Neural cell (in vitro differentiated cells): ENCODE measurements around the gene SPON2. TPM values are rescaled to one million over a fixed set of nuclear protein-coding genes. Genes with fewer than 3 reads are reported as not detected.

Experiments
- H2AFZ ChIP-seq: fragments of 200-600, 300-800 bp; sonication (generic), shearing (Covaris generic); 2 replicates; pipeline ENCODE4 v1.6.0; 2014; ENCODE audit warnings: low read depth, mild to moderate bottlenecking, antibody characterized with exemption, low read length, moderate library complexity
- H3F3A ChIP-seq: fragments of 200-600 bp; shearing (Covaris generic); 2 replicates; pipeline ENCODE4 v1.6.1; 2016; ENCODE audit warnings: mild to moderate bottlenecking, moderate library complexity, mixed read lengths, antibody characterized with exemption, low read length; ENCODE audit not compliant: insufficient read depth, poor library complexity, severe bottlenecking
- H3K27ac ChIP-seq: fragments of 200-600, 300-800 bp; sonication (generic), shearing (Covaris generic); 2 replicates; pipeline ENCODE4 v1.5.1; 2014; ENCODE audit warnings: mild to moderate bottlenecking, low read length, moderate library complexity
- H3K27me3 ChIP-seq: fragments of 300-800, 200-600 bp; sonication (generic), shearing (Covaris generic); 2 replicates; pipeline ENCODE4 v1.6.0; 2014; ENCODE audit warnings: mild to moderate bottlenecking, low read depth, low read length, moderate library complexity; ENCODE audit not compliant: insufficient read depth
- H3K36me3 ChIP-seq: fragments of 300-800, 200-600 bp; sonication (generic), shearing (Covaris generic); 2 replicates; pipeline ENCODE4 v1.5.1; 2014; ENCODE audit warnings: mild to moderate bottlenecking, antibody characterized with exemption, low read length, moderate library complexity; ENCODE audit not compliant: insufficient read depth
- H3K4me2 ChIP-seq: fragments of 300-800, 200-600 bp; sonication (generic), shearing (Covaris generic); 2 replicates; pipeline ENCODE4 v1.6.0; 2014; ENCODE audit warnings: mild to moderate bottlenecking, low read length
- H3K4me3 ChIP-seq: fragments of 300-800, 200-600 bp; sonication (generic), shearing (Covaris generic); 2 replicates; pipeline ENCODE4 v1.5.1; 2014; ENCODE audit warnings: mild to moderate bottlenecking, low read length, moderate library complexity
- H3K79me2 ChIP-seq: fragments of 200-600 bp; shearing (Covaris generic); replicated peaks from 2 replicates; pipeline ENCODE4 v1.6.0; 2014; ENCODE audit warnings: mild to moderate bottlenecking, low read length, moderate library complexity; ENCODE audit not compliant: insufficient read depth
- H3K9ac ChIP-seq: fragments of 300-800, 200-600 bp; sonication (generic), shearing (Covaris generic); 2 replicates; pipeline ENCODE4 v1.6.1; 2016; ENCODE audit warnings: mild to moderate bottlenecking, low read length, mixed read lengths
- H3K9me2 ChIP-seq: fragments of 200-600 bp; shearing (Covaris generic); 2 replicates; pipeline ENCODE4 v1.6.1; 2016; ENCODE audit warnings: mild to moderate bottlenecking, low read length, mixed read lengths; ENCODE audit not compliant: insufficient read depth
- H3K9me3 ChIP-seq: fragments of 200-600, 300-800 bp; sonication (generic), shearing (Covaris generic); 2 replicates; pipeline ENCODE4 v1.6.1; 2016; ENCODE audit warnings: mild to moderate bottlenecking, mixed run types, low read length, moderate library complexity, mixed read lengths
- H4K20me1 ChIP-seq: fragments of 200-600 bp; shearing (Covaris generic); 2 replicates; pipeline ENCODE4 v1.6.1; 2016; ENCODE audit warnings: mild to moderate bottlenecking, mixed run types; ENCODE audit not compliant: insufficient read depth
- CTCF ChIP-seq: fragments of 450-650 bp; IDR thresholded peaks from 2 replicates; pipeline ENCODE4 v1.5.1; 2014; ENCODE audit warnings: antibody characterized with exemption, mild to moderate bottlenecking, moderate library complexity; ENCODE audit not compliant: poor library complexity, severe bottlenecking
- EP300 ChIP-seq: fragments of 450-650 bp; conservative IDR thresholded peaks from 2 replicates; pipeline ENCODE4 v1.6.1; 2014; ENCODE audit warnings: antibody characterized with exemption, mild to moderate bottlenecking, moderate library complexity; ENCODE audit not compliant: poor library complexity, severe bottlenecking
- EZH2 ChIP-seq: fragments of 200-600, 300-800 bp; shearing (Covaris generic), sonication (generic); IDR thresholded peaks from 2 replicates; pipeline ENCODE4 v1.6.1; 2014; ENCODE audit warnings: antibody characterized with exemption, low read length, borderline replicate concordance, mild to moderate bottlenecking; ENCODE audit not compliant: insufficient read depth, poor library complexity, severe bottlenecking
- MXI1 ChIP-seq: fragments of 450-650 bp; conservative IDR thresholded peaks from 2 replicates; pipeline ENCODE4 v1.6.1; 2014; ENCODE audit warnings: antibody characterized with exemption, mild to moderate bottlenecking; ENCODE audit not compliant: poor library complexity, severe bottlenecking
- POLR2AphosphoS5 ChIP-seq: IDR thresholded peaks from 2 replicates; pipeline ENCODE4 v1.6.1; 2012
- RAD21 ChIP-seq: fragments of 450-650 bp; conservative IDR thresholded peaks from 2 replicates; pipeline ENCODE4 v1.6.1; 2014; ENCODE audit warnings: antibody characterized with exemption, mild to moderate bottlenecking, moderate library complexity
- REST ChIP-seq: IDR thresholded peaks from 2 replicates; pipeline ENCODE4 v1.6.1; 2012; ENCODE audit warnings: borderline replicate concordance
- SMC3 ChIP-seq: fragments of 450-650 bp; conservative IDR thresholded peaks from 2 replicates; pipeline ENCODE4 v1.6.1; 2014; ENCODE audit warnings: antibody characterized with exemption, mild to moderate bottlenecking, moderate library complexity; ENCODE audit not compliant: poor library complexity
- TAF1 ChIP-seq: IDR thresholded peaks from 2 replicates; pipeline ENCODE4 v1.6.1; 2012; ENCODE audit warnings: low read depth
- polyA plus RNA-seq: library from polyadenylated mRNA; depleted of rRNA; stranded (reverse); fragments of >200 nt; gene quantifications from 2 replicates; pipeline ENCODE4 v1.2.3, GENCODE V29; 2014

The SPON2 gene
- polyA plus RNA-seq, 1 donor from 2014 or later = 0.57 TPM

- H3K27me3 ChIP-seq = no peaks in the 10 kb centered on the region
- no peak overlapping the region for H3K4me3 ChIP-seq
- no peaks in the 10 kb centered on the region for H3K9me3 ChIP-seq
- peaks cover 2% of the 10 kb centered on the region for H3K79me2 ChIP-seq
- H3K36me3 ChIP-seq = no peaks in the 10 kb centered on the region
- no peaks in the 10 kb centered on the region for H4K20me1 ChIP-seq
- H3F3A ChIP-seq = no peaks in the 10 kb centered on the region
- H3K9me2 ChIP-seq = no peaks in the 10 kb centered on the region
- no peak overlapping the region for H3K27ac ChIP-seq
- TF ChIP-seq RAD21 = no peak
- no peak for TF ChIP-seq MXI1
- no peak for TF ChIP-seq EP300
- no peak for TF ChIP-seq REST
- TF ChIP-seq TAF1 = no peak
- TF ChIP-seq EZH2 = no peak
- TF ChIP-seq CTCF = no peak
- no peak for TF ChIP-seq POLR2AphosphoS5
- TF ChIP-seq SMC3 = no peak
- H2AFZ ChIP-seq = no peak overlapping the region
- H3K4me2 ChIP-seq = no peak overlapping the region
- H3K9ac ChIP-seq = no peak overlapping the region
Measured at GRCh38 chr4:1215141-1216075, 43.0 kb upstream of the SPON2 start.

GRCh38 chr4:1214101-1215095, 42.0 kb upstream of the SPON2 start:
- no peaks in the 10 kb centered on the region for H3K9me2 ChIP-seq
- no peaks in the 10 kb centered on the region for H3K27me3 ChIP-seq
- H3K79me2 ChIP-seq = no peaks in the 10 kb centered on the region
- no peaks in the 10 kb centered on the region for H4K20me1 ChIP-seq
- no peak overlapping the region for H3K4me3 ChIP-seq
- H3K27ac ChIP-seq = no peak overlapping the region
- H2AFZ ChIP-seq = no peak overlapping the region
- no peak overlapping the region for H3K4me2 ChIP-seq
- H3F3A ChIP-seq = no peaks in the 10 kb centered on the region
- TF ChIP-seq TAF1 (no peak), CTCF (no peak), RAD21 (no peak), SMC3 (no peak)
- H3K36me3 ChIP-seq = no peaks in the 10 kb centered on the region
- H3K9me3 ChIP-seq = no peaks in the 10 kb centered on the region
- no peak overlapping the region for H3K9ac ChIP-seq
